Frontal cortex (tissue), 4 donors: ENCODE data around the gene IKZF2. TPM values are rescaled to one million over a fixed set of nuclear protein-coding genes. Genes with fewer than 3 reads are reported as not detected.

Experiments
- DNase-seq, 2 donors: peaks; one replicate each; pipeline ENCODE4 v3.0.0; 2012; ENCODE audit warnings: low spot score in 2 of 2
- FAIRE-seq: peaks from 2 replicates; lab custom pipeline; 2012; peaks lifted over from hg19 to GRCh38; lab: Jason Lieb, UNC
- total RNA-seq: library from RNA; depleted of rRNA; stranded (reverse); fragments of >200 nt; gene quantifications from one replicate; pipeline ENCODE4 v1.2.3, GENCODE V29; 2014
- donor health status: control.
- donor health status: control.
- donor health status: control.

Gene IKZF2
- total RNA-seq, 1 donor from 2014 or later = 11.0 TPM

DNA sequence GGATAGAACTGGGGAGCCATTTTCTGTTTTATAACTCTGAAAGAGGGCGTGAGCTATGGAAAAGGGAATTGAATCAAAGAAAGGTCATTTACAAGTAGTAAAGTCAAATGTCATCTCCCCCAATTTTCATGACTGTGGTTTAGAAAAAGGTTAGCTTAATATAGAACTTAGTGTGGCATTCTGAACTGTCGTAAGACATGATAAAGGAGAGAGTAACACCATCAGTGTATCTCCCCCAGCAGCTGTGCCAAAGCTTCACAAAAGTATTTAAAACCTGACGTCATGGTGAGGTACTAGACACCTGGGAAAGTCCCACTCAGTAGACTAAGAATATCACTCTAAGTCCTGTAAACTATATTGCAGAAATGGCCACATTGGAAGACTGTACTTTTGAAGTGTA, 5.8 kb upstream of the IKZF2 start:
- no peak for DNase-seq
- no peak for FAIRE-seq

DNA sequence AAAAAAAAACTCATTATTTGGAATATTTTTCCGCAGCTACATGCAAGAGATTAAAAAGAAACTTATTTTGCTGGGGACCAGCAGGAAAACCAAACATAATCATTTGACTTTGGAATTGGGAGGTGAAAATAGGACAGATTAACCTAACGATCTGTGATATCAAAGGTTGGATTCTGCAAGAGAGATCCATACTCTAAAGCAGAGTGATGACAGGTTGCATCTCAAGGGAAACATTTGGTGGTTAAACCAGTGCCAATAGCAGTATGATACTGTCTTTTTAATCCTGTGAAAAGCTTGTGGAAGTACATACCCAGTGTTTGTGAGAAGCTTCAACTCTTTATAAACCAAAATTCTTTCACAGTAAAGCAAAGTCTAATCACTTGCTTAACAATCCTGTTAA, 5.3 kb upstream of the IKZF2 start:
- DNase-seq = no peak
- FAIRE-seq = no peak

DNA sequence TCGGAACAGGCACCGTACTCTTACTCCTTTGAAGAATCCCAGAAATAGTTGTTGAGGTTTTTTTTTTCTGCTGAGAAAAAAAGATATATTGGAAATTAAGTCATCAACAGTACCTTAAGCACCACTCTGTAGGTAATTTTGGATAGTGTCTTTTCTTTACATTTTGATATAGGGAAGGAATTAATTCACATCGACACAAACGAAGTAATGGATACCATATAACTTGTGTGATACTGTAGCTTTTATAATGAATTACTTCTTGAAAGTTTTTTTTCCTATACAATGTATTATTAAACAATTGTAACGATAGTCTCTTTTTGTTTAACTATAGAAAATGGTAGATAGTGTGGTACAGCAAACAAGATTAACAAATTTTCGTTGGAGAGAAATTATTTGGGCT, 1.5 kb upstream of the IKZF2 start:
- DNase-seq (no peak), FAIRE-seq (no peak)

DNA sequence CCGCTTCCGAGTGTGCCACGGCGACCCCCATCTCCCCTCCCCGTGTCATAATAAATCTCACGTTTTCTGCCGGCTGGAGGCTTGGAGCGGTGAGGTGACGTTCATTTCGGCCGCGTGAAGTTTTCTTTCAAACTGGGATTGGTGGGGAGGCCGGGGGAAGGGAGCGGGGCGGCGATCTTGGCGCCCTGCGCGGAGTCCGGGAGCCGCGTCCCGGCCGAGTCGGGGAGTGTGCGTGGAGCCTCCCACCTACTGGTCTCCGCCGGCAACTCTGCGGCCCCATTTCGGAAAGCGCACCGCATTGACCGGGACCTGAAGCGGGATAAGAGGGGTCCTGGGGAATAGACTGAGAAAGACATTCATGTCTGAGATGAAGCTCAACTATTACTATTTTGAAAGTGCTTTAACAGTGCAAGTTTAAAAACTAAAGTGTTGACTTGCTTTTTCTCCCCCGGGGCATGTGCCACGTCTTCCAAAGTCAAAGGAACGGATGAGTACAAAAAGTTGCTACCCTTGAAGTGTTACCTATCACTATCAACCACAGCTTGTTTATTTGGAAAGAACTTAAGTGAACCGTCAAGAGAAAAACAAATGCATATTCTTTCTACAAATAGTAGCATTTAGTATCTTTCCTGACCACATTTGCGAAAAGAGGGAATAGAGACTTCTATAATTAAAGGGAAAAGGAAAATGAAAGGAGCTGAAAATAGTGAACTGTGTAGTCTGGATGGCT, 818 bp upstream of the IKZF2 start:
- DNase-seq = peak; percentile 46 to 52
- FAIRE-seq = no peak

DNA sequence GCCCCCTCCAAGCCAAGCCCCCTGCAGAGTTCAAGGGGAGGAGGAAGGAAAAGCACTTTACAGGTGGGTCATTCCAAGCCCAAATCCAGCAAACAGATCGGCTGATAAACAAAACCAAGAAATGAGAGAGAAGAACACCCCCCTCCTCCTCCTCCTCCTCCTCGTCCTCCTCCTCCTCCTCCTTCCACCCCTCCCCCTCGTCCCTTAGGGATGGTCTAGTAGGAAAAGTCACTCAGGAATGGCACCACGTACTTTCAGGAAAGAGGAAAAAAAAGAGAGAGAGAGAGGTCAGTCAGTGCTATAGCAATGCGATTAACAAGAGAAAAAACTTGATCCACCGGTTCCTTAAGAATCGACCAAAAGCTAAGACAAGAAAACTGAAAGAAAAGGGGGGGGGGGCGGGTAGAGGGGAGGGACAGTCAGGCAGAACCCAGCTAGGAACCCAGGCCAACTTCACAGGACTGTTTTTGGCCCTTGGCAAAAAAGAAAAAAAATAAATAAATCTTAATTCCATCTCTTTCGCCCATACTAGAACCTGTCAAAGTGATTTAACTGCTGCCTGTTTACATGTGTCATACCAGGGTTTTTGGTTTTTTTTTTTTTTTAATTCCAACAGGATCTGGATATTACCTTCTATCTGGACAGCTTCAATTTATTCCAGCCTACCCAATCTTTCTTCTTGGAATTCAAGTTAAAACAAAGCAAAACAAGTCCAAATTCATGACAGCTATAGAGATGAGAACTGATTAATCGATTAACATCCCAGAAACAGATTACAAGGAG, 906 bp downstream of the IKZF2 start:
- no peak for DNase-seq
- no peak for FAIRE-seq

DNA sequence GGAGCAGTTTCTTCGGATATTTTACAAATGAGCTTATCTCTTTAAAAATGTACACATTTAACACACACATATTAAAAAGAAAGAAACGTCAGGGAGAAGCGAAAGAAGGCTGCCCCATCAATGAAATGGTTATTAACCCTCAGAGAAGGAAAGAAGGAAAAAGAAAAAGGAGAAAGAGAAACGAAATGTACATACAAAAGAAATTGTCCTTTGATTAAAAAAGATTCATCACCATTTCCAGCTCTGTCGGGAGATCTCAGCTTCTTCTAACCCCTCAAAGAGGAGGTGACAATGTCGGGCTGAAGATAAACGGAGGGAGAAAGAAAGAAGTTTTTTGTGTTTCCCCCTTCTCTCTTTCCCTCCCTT, 1.5 kb downstream of the IKZF2 start:
- DNase-seq (no peak), FAIRE-seq (no peak)

DNA sequence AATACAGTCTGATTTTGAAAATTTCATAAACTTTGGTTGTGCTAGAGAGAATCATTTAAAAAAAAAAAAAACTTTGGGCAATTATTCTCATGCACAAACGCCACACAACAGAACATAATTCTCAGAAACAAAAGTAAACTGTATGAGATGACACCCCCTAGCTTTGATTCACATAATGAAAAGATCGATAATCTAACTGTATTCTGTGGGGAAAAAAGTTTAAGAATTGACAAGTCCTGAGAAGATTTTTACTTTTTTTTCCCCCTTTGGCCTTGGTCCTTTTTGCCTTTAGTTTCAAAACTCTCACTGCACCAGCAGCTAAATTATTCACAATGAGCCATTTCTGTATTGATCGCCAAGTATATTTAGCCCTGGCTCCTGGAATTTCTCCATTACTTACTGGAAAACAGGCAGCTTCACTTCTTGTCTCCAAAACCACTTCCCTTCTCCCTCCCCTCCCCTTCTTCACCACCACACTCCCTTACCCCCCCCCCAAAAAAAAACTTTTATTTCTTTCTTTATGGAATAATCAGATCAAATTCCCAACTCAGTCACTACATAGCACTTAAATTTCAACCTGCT, 2.0 kb downstream of the IKZF2 start:
- no peak for DNase-seq
- FAIRE-seq = no peak

DNA sequence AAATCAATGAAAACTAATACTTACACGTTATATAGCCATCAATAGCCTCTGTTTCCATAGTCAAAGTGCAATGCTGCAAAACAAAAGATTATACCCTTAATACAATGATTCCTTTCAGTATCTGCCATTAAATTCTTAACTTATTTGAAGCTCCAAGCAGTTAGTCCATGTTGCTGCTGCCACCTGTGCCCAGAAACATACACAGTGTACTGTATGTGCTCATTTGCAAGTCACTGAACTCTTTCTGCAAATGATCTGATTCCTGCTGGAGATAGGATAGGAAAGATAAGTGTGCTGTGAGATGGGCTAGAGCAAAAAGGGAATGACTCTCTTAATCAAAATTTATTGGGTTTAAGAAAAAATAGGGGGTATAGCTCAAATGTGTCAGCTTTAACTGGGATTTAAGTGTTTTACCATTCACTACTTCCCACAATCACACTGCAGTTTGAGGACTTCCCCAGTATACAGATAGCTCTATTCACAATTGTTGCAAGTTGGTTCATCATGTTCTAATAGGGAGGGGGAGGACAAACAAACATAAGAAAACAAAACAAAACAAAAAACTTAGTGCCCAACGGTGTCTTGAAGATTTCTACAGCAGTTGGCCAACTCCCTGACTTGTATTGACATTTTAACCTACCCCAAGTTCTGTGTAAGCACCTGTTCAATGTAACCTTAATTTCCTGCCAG, 2.7 kb downstream of the IKZF2 start:
- FAIRE-seq (no peak), DNase-seq (no peak)

DNA sequence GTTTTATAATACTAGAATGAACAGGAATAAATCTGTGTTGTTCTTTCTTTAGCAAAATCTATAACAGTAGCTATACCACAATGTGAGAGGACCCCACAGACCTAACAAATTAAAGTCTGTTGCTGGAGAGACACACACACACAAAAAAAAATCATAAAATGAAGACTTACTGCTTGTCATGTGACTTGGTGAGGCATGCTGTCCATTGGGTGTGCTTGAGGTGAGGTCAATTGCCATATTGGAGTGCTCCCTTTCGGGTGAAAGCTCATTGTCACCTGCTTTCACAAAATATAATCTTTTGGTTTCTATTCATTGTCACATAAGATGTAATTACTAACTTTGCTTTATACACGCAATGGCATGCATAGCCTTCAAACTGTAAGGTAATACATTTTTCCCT, 3.9 kb downstream of the IKZF2 start:
- FAIRE-seq = no peak
- DNase-seq = no peak

DNA sequence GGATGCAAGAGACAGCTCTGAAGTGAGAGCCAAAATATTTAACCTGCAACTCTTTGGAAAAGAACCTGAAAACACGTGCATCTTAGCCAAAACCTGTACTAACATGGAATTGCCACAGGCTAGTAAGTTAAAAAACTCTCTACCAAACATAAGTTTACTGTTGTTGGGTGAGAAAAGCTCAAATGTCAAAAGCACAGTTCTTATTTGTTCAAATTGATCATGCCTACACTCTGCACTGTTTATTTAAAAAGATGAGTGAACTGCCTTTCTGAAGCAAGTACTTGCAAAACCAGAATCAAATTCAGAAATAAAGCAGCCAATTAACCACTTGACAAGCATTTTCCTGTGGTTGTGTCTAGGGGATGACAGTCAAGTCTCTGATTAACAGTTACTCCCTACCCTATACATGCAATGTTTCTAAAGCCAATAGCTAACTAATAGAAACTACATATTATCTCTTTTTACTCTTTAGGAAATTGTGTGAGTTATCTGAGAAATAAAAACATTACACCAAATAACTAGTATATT, 5.6 kb downstream of the IKZF2 start:
- no peak for FAIRE-seq
- DNase-seq = no peak

DNA sequence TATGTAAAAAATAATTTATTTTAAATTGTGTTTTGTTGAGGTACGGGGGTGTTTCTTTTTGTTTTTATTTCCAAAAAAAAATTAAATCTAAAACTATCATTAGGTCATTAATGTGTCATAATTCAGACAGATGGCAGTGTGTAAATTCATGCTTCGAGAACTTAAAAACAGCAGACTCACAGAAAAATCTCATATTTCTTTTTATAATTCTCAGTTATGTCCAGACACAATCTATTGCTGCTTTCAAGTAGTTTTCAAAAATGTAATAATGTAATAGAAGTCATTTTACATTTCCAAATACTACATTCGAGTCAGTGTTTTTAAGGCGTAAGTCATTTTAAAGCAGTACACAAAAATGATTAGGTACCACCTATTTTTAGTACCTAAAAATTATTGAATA, 14.3 kb downstream of the IKZF2 start:
- FAIRE-seq (no peak), DNase-seq (no peak)

DNA sequence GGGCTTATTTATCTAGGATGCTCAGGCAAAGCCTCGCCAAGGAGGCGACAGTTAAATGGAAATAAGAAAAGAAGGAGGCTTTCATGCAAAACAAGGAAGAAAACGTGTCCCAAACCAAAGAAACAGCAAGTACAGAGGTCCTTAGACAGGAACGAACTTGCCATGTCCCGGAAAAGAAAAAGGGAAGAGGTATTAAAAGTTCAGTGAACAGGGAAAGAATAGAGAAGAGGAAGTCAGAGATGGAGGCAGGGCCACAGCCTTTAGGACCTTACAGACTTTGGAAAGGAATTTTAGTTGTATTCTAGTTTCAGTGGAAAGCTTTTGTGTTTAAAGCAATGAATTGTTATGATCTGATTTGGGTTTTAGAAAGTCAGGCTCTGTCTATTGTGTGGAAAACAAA, 22.1 kb downstream of the IKZF2 start:
- DNase-seq (no peak), FAIRE-seq (no peak)

DNA sequence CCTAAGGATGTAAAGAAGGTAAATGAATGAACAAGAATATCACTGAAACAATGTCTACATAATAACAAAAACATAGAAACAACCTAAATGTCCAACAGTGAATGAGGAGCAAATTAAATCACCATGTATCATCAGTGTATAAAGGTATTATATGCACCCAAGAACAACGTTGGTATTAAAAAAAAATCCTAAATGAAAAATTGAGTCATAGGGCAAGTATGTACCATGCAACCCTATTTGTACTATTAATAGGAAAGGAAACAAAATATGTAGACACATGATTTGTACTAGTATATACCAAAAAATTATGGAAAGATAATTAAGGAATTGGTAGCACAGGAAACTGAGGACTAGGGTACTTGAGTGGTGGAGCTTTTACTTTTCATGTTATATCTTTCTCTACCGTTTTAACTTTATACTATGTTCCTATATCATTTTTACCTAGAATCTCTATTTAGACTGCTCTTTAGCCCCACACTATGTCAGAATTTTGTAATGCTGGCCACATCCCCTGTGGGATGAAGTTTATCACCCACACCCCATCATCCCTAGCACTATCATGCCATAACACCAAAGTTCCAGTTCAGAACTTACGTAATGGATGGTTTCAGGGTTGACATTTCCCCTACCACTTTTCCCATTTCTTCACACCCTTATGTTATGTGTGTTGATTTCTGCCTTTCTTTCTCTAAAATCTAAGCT, 25.6 kb downstream of the IKZF2 start:
- no peak for FAIRE-seq
- DNase-seq = no peak

DNA sequence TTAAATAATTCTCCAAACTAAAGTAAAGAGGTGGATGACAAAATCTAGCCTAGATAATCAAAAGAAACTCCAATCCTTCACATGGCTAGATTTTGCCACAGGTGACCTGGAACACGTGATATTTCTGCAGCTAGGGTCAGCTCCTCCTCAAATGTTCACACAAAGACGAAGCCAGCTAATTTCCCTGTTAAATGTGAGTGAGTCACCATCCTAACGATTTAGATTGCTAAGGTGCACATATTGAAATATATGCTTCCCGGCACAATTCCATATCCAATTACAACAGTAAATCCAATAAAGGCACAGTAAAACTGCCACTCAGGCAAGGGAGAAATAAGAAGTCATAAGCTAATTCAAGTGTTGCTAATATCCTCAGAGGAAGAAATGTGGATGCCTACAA, 28.7 kb downstream of the IKZF2 start:
- no peak for DNase-seq
- FAIRE-seq = no peak

DNA sequence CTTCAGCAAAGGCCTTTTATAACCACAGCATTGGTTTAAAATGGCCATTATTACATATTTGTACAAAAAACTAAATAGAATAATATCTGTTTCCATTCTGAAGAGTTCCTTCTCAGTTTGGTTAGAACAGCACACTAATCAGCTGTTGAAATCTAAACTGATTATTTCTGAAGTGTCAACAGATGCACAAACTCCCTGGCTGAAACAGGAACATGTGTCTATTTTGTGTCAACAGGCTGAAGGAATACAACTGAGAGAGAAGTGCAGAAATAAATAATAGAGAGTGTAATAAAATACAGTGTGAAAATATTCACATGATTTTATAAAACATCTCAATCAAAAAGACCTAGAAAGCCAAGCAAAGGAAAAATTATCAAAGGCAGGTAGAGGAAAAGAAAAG, 29.7 kb downstream of the IKZF2 start:
- FAIRE-seq = no peak
- DNase-seq = no peak

DNA sequence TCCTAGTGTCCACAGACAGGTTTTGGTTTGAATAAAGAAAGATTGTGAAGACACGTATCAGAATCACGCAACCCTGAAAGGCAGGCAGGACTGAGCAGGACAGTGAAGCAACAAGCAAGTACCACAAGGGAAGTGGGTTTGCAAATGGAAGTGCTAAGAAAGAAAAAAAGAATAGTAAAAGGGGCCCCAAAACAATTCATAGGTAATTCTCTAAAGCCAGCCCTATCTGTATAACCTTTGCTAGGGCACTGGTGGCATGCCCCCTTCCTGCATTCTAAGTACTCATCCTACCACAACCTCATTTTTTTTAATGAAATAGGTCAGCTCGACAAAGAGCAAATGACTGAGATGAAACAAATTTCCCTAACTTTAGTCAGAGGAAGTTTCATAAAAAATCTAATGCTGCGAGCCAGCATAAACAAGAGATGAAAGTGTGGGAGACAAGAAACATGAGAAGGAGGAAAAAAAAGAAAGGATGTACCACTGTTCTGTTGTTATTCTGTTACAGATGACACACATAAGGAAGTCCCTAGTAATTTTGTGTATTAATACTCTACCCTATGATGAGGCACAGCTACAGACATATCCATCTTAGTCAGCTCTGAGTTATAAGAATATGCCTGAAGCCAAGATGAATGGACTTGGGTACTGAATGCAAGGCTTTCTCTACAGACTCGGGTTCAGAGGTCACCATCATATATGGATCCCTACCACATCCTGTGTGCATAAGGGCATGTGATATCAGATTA, 32.2 kb downstream of the IKZF2 start:
- FAIRE-seq = no peak
- DNase-seq = no peak

DNA sequence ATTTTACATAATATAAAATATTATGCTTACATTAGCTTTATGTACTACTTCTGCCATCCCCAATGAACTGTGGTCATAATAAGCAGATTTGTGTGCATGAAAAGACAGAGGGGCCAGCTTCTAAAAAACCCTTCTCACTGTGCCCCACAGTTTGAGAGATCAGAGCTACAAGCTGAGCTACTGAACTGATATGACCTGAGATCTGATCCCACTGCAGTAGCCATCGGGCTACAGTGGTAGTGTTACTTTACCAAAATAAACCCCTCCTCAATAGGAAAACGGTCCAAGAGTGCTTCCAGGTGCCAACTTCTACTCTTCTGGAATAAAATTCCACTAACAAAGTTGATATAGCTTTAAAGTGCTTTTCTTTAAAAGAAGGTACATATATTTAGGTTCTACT, 43.1 kb downstream of the IKZF2 start:
- FAIRE-seq = no peak
- DNase-seq = no peak

DNA sequence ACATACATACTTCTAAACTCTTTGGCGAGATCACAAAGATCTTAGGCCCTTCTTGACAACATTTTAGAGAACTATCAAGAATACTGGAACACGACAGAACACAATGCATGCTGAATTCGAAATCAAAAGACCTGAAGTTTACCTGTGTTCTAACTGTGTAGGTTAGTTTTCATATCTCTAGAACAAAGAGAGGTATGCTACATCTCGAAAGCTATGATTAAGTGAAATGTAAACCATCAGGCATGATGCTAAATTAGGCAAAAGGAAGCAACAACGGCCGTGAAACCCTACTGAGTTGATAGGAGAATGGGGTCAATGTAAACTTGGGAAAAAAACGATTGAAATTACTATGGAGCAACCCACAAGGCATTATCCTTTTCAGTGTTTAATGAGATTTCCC, 43.7 kb downstream of the IKZF2 start:
- DNase-seq = no peak
- no peak for FAIRE-seq

DNA sequence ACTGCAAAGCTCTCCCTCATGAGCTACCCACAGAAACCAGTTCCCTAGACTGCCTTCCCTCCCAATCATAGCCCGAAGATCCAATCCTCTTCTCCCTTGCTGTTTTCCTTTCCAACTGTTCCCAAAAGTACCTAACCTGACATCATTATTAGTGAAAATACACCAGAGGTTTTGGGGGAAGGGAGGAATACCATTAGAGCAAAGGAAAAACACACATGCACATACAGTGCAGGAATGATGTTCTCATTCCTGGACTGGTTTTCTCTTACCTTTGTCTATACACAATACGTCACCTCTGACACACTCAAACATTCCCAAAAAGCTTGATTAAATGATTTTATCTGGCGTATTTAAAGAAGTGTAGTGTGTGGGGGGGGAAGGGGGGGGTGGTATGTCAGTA, 46.2 kb downstream of the IKZF2 start:
- no peak for FAIRE-seq

DNA sequence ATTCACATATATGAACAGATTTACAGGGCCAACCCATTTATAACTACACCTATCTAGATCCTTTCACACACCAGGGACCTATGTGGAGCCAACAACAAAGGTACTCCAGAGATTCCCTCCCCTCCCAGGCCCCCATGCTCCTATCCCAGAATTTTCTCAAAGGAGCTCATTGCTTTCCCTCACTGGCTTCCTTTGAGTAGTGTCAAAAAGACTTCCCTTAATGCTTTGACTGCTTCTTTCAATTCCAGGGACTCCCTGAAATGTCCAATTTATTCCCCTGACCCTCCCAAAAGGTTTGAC, 46.6 kb downstream of the IKZF2 start:
- FAIRE-seq (no peak), DNase-seq (no peak)

More for the DNA sequence above, 46.2 kb downstream of the IKZF2 start:
- no peak for DNase-seq
